ENCODE data around the gene GMDS. TPM values are rescaled to one million over a fixed set of nuclear protein-coding genes. Genes with fewer than 3 reads are reported as not detected.

GMDS gene
- total and polyA plus RNA-seq, 2 of the 13 experiments (the other 11 are each of a cell fraction or from before 2014, with no cell fraction given), result 64.4 to 112 TPM

DNA sequence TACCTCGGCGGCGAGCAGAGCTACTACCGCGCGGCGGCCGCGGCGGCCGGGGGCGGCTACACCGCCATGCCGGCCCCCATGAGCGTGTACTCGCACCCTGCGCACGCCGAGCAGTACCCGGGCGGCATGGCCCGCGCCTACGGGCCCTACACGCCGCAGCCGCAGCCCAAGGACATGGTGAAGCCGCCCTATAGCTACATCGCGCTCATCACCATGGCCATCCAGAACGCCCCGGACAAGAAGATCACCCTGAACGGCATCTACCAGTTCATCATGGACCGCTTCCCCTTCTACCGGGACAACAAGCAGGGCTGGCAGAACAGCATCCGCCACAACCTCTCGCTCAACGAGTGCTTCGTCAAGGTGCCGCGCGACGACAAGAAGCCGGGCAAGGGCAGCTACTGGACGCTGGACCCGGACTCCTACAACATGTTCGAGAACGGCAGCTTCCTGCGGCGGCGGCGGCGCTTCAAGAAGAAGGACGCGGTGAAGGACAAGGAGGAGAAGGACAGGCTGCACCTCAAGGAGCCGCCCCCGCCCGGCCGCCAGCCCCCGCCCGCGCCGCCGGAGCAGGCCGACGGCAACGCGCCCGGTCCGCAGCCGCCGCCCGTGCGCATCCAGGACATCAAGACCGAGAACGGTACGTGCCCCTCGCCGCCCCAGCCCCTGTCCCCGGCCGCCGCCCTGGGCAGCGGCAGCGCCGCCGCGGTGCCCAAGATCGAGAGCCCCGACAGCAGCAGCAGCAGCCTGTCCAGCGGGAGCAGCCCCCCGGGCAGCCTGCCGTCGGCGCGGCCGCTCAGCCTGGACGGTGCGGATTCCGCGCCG, 634.7 kb downstream of the GMDS start (continued):
- no peak for TF ChIP-seq THRA (CRISPR knock-in tag; IDR thresholded peaks at IDR 0.05; ENCODE audit: borderline replicate concordance)
- no peak for TF ChIP-seq THAP11 (CRISPR knock-in tag; IDR thresholded peaks at IDR 0.05)
- TF ChIP-seq CHD2 (IDR thresholded peaks at IDR 0.05; ENCODE audit: low read depth, low read length), result no peak
- TF ChIP-seq NKX3-1 (CRISPR knock-in tag; IDR thresholded peaks at IDR 0.05), result no peak
- TF ChIP-seq ZNF292 (CRISPR knock-in tag; IDR thresholded peaks at IDR 0.05; ENCODE audit: borderline replicate concordance, low read depth), result no peak
- no peak for TF ChIP-seq KDM5A (IDR thresholded peaks at IDR 0.05; ENCODE audit: borderline replicate concordance, low read length)
- no peak for TF ChIP-seq ZNF782 (CRISPR knock-in tag; IDR thresholded peaks at IDR 0.05; ENCODE audit: borderline replicate concordance)
- TF ChIP-seq HNRNPLL (IDR thresholded peaks at IDR 0.05; ENCODE audit: low read depth, low read length, poor library complexity, severe bottlenecking), result peak; percentile 56
- no peak for TF ChIP-seq CHD4 (IDR thresholded peaks at IDR 0.05; ENCODE audit: borderline replicate concordance, low read length)
- no peak for TF ChIP-seq THAP8 (CRISPR knock-in tag; IDR thresholded peaks at IDR 0.05; ENCODE audit: borderline replicate concordance)
- TF ChIP-seq, protein P1, sequence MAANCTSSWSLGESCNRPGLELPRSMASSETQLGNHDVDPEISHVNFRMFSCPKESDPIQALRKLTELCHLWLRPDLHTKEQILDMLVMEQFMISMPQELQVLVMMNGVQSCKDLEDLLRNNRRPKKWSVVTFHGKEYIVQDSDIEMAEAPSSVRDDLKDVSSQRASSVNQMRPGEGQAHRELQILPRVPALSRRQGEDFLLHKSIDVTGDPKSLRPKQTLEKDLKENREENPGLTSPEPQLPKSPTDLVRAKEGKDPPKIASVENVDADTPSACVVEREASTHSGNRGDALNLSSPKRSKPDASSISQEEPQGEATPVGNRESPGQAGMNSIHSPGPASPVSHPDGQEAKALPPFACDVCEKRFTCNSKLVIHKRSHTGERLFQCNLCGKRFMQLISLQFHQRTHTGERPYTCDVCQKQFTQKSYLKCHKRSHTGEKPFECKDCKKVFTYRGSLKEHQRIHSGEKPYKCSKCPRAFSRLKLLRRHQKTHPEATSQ (CRISPR knock-in tag; IDR thresholded peaks at IDR 0.05; ENCODE audit: borderline replicate concordance), result no peak
- no peak for TF ChIP-seq CREB1 (IDR thresholded peaks at IDR 0.05)
- no peak for TF ChIP-seq CREB1 (CRISPR knock-in tag; IDR thresholded peaks at IDR 0.05)
- no peak for TF ChIP-seq ZNF761 (CRISPR knock-in tag; conservative IDR thresholded peaks at IDR 0.05)
- no peak for TF ChIP-seq NR1H2 (CRISPR knock-in tag; IDR thresholded peaks at IDR 0.05; ENCODE audit: borderline replicate concordance, low read depth)
- TF ChIP-seq ZMAT3 (CRISPR knock-in tag; conservative IDR thresholded peaks at IDR 0.05), result no peak
- TF ChIP-seq RAD21 (CRISPR knock-in tag; IDR thresholded peaks at IDR 0.05), result no peak
- TF ChIP-seq ESRRA (CRISPR knock-in tag; IDR thresholded peaks at IDR 0.05; ENCODE audit: low read depth), result no peak
- no peak for TF ChIP-seq TEAD2 (CRISPR knock-in tag; IDR thresholded peaks at IDR 0.05)
- TF ChIP-seq PLRG1 (conservative IDR thresholded peaks at IDR 0.05), result no peak
- TF ChIP-seq, protein P2, sequence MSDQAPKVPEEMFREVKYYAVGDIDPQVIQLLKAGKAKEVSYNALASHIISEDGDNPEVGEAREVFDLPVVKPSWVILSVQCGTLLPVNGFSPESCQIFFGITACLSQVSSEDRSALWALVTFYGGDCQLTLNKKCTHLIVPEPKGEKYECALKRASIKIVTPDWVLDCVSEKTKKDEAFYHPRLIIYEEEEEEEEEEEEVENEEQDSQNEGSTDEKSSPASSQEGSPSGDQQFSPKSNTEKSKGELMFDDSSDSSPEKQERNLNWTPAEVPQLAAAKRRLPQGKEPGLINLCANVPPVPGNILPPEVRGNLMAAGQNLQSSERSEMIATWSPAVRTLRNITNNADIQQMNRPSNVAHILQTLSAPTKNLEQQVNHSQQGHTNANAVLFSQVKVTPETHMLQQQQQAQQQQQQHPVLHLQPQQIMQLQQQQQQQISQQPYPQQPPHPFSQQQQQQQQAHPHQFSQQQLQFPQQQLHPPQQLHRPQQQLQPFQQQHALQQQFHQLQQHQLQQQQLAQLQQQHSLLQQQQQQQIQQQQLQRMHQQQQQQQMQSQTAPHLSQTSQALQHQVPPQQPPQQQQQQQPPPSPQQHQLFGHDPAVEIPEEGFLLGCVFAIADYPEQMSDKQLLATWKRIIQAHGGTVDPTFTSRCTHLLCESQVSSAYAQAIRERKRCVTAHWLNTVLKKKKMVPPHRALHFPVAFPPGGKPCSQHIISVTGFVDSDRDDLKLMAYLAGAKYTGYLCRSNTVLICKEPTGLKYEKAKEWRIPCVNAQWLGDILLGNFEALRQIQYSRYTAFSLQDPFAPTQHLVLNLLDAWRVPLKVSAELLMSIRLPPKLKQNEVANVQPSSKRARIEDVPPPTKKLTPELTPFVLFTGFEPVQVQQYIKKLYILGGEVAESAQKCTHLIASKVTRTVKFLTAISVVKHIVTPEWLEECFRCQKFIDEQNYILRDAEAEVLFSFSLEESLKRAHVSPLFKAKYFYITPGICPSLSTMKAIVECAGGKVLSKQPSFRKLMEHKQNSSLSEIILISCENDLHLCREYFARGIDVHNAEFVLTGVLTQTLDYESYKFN (CRISPR knock-in tag; conservative IDR thresholded peaks at IDR 0.05), result no peak
- no peak for TF ChIP-seq ZNF550 (CRISPR knock-in tag; IDR thresholded peaks at IDR 0.05; ENCODE audit: borderline replicate concordance)
